NCI-H146 treated with DMSO at 0.1 percent for 48 hours (cell line): ENCODE measurements around the gene PTPRG.

Experiments used
- DNase-seq: peaks from one replicate; lab custom pipeline; 2025; ENCODE audit not compliant: unreplicated experiment; lab: John Stamatoyannopoulos, UW

The PTPRG gene

GRCh38 chr3:61940236-61940635 lies 378.9 kb downstream of the PTPRG start:
- no peak for DNase-seq

DNA sequence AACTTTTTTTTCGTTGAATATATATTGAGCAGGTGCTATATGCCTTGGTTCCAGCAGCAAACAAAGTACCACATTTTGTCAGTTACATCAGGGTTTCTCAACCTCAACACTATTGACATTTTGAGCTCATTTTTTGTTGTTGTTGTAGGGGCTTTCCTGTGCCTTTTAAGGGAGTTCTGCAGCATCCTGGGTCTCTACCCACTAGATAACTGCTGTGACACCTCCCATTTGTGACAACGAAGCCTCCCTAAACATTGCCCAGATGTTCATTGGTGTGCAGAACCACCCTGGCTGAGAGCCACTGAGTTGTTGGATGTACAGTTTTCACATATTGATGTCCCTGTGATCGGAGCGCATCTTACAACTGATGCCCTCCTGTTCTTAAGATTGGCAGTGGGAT lies 382.6 kb downstream of the PTPRG start:
- DNase-seq: no peak

DNA sequence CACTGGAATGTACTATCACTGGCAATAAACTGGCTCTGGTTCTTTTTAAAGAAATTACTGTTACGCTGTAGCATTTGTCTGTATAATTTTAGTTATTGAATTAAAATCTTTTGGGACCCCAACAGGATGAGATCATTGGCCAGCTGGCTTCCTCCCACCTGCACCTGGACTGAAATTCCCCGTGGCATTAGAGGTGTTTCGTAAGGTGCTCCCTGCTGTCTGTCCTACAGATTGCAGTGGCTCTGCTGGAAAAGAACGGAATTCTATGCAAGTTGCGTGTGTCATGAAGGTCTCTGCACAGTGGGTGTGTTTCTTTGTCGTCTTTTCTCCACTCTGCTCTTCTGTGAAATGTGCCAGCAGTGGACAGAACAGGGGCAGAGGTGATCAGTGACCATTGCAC lies 383.4 kb downstream of the PTPRG start:
- no peak for DNase-seq

- no peak for DNase-seq
Observed at GRCh38 chr3:61945657-61946056, 384.3 kb downstream of the PTPRG start.

GRCh38 chr3:61946570-61947324 lies 385.4 kb downstream of the PTPRG start:
- no peak for DNase-seq

DNA sequence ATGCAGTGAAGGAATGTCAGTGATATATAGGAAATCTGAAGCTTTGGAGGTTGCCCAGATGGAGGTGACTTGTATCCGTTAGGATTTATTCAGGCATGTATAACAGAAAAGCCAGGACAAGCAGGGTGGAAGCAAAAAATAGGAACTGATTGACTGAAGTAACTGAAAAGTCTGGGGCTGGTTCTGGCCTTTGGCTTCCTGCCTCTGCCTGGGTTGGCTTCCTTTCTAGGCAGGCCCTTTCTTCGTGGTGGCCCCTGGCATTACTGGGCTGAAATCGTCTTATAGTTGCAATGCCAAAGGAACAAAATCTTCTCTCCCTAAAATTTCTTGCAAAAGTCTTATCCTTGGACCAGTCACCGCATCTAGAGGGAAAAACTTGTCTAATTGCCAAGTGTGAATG lies 386.1 kb downstream of the PTPRG start:
- DNase-seq: no peak

GRCh38 chr3:61948699-61949305 lies 387.4 kb downstream of the PTPRG start:
- DNase-seq: no peak

DNA sequence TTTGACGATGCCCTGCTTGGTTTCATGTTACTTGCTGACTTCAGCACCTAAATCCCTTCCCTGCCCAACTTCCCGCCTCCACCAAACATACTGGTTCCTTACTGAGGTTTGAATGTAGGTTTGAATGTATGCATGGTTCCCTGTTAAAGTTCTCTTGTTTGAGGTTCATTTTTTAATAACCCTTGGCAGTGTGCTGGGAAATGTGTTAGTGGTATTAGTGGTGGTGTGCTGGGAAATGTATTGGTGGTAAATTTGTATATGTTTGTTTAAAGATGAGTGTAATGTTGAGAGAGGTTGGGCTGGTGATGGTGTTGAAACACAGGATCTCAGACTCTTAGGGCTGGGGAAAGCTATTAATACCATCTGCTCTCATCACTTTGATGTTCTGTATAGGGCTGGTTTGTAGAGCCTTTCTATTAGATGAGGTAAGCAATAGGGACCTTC lies 392.7 kb downstream of the PTPRG start:
- no peak for DNase-seq

DNA sequence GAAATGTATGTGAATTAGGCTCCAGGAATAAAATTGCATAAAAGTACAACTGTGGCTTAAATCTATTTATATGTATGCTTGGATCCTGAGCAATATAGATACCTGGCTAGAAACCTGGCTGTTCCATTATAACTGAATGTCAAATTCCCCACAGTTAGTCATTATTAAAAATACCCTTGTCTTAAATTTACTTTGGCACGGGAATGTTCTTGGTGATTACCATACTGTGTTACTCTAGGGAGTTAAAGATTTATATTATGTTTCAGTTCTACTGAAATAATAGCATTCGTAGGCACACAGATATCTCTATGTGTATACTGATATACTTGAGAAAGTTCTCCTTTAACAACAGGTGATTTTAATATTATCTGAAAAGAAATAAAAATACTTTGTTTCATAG lies 394.1 kb downstream of the PTPRG start:
- DNase-seq: no peak

GRCh38 chr3:61956236-61956635 lies 394.9 kb downstream of the PTPRG start:
- DNase-seq: no peak

GRCh38 chr3:61957259-61957658 lies 395.9 kb downstream of the PTPRG start:
- no peak for DNase-seq

DNA sequence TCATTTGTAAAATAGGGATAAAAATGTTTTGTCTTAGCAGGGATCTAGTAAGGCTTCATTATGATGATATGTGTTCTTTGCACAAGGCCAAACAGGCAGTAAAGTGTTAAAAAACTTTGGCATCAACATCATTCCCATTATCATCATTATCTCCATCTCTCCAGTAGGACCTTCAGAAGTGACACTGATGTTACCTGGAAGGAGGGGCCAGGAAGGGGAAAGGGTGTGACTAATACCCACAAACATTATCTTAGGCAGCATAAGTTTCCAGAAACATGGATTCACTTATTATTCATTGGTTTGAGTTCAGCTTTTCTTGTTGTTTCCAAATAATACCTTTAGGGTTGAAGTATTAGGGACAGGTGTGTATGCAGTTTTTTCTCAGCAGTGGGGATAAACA lies 399.6 kb downstream of the PTPRG start:
- no peak for DNase-seq

- no peak for DNase-seq
Observed at GRCh38 chr3:61961900-61962299, 400.5 kb downstream of the PTPRG start.

- no peak for DNase-seq
Observed at GRCh38 chr3:61964566-61964965, 403.2 kb downstream of the PTPRG start.

DNA sequence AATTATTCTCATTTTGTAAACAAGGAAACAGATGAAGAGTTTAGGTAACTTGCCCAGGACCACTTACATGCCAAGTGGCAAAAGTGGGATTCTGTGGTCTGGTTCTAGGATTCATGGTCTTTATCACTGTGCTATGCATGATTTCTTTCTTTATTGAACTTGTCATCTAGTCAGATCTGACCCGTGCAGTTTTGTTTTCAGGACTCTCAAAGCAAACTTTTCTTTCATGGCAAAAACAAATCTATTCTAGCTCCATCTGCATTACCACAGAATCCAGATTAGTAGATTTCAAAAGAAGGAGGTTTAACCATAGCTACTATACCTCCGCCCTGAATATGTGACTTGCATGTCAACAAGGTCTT lies 404.4 kb downstream of the PTPRG start:
- DNase-seq: no peak

- no peak for DNase-seq
Observed at GRCh38 chr3:61966200-61966599, 404.8 kb downstream of the PTPRG start.

DNA sequence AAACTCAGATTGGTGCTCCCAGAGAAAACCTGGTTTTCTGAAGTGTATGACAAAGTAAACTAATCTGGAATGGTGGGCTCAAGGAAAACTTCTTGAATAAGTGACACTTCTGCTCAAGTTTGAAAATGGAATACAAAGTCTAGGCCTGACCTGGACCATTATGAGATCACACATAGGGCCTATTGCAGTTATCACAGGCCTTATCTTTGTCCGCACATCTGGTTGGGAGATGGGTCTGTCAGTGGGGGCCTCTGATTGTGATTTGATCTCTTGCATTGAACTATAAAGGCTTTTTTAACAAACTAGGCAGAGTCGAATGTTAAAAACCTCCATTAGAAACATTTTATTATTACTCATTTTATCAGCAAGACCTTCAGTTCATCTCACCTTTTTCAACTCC lies 405.6 kb downstream of the PTPRG start:
- DNase-seq: no peak

GRCh38 chr3:61967937-61968336 lies 406.6 kb downstream of the PTPRG start:
- no peak for DNase-seq

DNA sequence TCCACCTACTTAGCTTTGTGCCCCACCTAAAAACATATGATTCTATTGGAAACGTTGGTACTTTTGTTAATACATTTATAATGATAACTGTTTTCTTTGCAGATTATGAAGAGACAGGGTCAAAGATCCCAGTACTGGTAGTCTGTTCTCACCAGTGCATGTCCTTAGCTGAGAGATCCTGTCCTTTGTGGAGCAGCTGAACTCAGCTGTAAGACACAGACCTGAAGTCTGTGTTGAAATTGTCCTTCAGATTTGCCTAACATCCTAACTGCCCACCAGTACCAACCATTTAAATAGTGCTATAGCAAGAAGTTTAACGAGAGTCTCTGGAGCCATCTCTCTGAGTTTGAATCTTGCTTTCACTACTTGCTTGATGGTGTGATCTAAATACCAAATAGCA lies 413.3 kb downstream of the PTPRG start:
- DNase-seq: no peak

DNA sequence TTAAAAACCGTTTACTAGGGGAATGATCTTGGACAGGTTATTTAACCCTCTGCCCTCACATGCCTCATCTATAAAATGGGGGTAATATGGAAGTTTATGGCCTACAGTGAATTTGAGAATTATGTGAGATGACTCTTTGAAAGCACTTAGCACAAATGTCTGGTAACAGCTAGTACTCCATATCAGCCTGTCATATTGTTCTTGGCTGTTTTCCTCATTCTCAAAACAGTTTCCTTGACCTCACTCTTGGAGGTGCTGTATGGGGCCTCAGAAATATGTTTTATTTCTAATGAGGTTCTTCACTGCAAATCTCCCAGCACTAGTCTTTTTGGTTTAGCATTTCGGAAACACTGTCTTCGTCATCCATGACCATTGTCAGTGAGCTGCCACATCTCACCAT lies 413.8 kb downstream of the PTPRG start:
- no peak for DNase-seq

GRCh38 chr3:61975936-61976335 lies 414.6 kb downstream of the PTPRG start:
- no peak for DNase-seq

GRCh38 chr3:61978460-61979419 lies 417.4 kb downstream of the PTPRG start:
- no peak for DNase-seq
